Measurements from ENCODE around the gene RECK. TPM values are rescaled to one million over a fixed set of nuclear protein-coding genes. Genes with fewer than 3 reads are reported as not detected.

RECK gene
- total and polyA plus RNA-seq, 5 experiments from 2014 or later: 9.8 to 14.8 (median 13.2) TPM

DNA sequence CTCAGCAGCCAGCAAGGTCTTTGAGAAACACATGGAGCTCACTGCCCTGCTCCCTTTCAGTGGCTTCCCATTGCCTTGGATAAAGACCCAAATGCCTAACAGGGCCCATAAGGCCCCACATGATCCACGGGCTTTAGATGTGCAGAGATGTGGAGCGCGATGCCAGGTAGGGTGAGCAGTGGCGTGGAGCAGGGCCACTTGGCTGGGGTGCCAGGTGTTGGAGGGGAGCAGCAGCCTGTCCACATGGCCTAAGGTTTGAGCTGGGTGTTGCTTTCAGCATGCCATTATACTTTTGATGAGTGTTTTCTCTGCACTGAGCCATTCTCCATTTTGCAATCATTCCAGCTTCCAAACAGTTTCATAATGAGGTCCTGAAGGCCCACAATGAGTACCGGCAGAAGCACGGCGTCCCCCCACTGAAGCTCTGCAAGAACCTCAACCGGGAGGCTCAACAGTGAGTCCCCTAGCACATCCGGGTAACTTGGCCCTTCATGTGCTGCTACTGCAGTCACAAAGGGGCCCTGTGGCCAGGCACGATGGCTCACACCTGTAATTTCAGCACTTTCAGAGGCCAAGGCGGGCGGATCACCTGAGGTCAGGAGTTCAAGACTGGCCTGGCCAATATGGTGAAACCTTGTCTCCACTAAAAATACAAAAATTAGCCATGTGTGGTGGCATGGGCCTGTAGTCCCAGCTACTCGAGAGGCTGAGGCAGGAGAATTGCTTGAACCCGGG, 110.9 kb downstream of the RECK start:
- Mint-ChIP-seq H3K4me1 (peaks cover 54 to 95% (median 90%) of the 10 kb centered on the region in 4 donors), H3K4me3 (peak overlapping the region in 8 of 10 donors; percentile 12 to 73 (median 33)), H3K36me3 (peaks cover 11 to 23% (median 14%) of the 10 kb centered on the region in 3 donors), H3K27ac (peak overlapping the region; percentile 58 to 90 (median 80)), H3K9me3 (peaks cover 0 to 19% (median 12%) of the 10 kb centered on the region in 9 donors), H3K27me3 (no peaks in the 10 kb centered on the region)
- DNase-seq (no peak), ATAC-seq (no peak)
- POLR2A ChIA-PET: interaction anchor here (0.6 to 3.8 kb wide), 4 partner anchors 10 to 186 kb away, joined by 3 to 19 read pairs (median 4); partner anchors contain the start of genes CLTA and GLIPR2

DNA sequence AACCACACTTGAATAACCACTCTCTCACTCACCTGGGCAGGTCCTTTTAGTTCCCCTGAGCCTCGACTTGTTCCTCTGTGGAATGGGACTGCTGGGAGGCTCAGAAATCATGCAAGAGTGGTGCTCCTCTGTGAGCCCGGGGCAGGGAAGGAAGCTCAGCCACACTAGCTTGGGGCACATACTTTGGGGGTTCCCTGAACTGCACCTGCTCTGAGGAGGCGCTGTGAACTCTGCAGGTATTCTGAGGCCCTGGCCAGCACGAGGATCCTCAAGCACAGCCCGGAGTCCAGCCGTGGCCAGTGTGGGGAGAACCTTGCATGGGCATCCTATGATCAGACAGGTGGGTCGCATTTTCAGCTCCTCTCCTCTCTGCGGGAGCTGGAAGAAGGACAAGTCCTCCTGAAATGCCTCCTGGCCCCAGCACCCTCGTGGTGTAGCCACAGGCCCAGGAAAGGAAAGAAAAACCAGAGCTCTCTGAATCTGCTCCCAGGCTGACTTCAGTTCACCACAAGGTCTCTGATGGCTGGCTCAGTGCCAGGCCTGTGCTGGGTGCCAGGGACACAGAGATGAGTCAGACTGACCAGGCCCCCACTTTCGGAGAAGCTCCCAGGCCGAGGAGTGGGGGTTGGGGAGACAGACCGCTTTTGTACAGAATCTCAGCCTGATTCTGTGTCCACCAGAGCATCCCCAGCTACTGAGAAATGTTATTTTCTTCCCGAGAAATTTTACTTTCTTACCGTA, 111.8 kb downstream of the RECK start:
- ATAC-seq (peak in 1 of 2 donors; percentile 16), DNase-seq (peak; percentile 37 to 78 (median 45))
- H3K4me3 Mint-ChIP-seq: peak overlapping the region in 7 of 10 donors; percentile 10 to 50 (median 26)
- peaks cover 11 to 23% (median 14%) of the 10 kb centered on the region in 3 donors for H3K36me3 Mint-ChIP-seq
- POLR2A ChIA-PET: interaction anchor here (1.0 to 3.8 kb wide), 4 partner anchors 9 to 42 kb away, joined by 3 to 19 read pairs (median 5); partner anchors contain the start of genes CLTA and GLIPR2
- H3K9me3 Mint-ChIP-seq: peaks cover 0 to 19% (median 12%) of the 10 kb centered on the region in 9 donors
- H3K27ac Mint-ChIP-seq: peak overlapping the region; percentile 41 to 88 (median 80)
- H3K4me1 Mint-ChIP-seq: peaks cover 51 to 95% (median 87%) of the 10 kb centered on the region in 4 donors
- no peaks in the 10 kb centered on the region for H3K27me3 Mint-ChIP-seq

DNA sequence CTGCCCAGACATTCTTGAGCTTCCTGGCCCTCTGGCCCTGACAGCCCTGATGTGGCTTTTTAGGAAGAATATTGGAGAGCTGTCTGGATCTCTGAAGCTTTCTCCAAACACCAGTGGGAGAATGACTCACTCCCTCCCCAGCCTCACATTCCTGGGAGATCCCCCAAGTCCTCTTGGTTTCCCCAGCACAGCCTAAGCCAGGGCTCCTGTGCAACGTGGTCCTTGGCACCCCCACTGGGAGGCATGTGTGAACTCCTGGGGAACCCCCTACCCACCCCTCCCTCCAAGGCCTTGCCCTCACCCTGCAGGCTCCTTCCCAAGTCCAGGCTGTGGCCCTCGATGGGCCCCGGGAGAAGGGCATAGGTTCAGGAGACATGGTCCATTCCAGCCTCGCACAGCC, 112.5 kb downstream of the RECK start:
- Mint-ChIP-seq H3K27me3 (no peaks in the 10 kb centered on the region), H3K36me3 (peaks cover 12 to 21% (median 14%) of the 10 kb centered on the region in 3 donors), H3K27ac (peak overlapping the region in 8 of 10 donors; percentile 52 to 98 (median 79)), H3K4me1 (peaks cover 46 to 94% (median 85%) of the 10 kb centered on the region in 4 donors), H3K9me3 (peaks cover 0 to 19% (median 12%) of the 10 kb centered on the region in 9 donors), H3K4me3 (peak overlapping the region in 1 of 10 donors; percentile 22)
- ATAC-seq: no peak
- DNase-seq: no peak
- POLR2A ChIA-PET: interaction anchor here (1.5 to 3.8 kb wide), 4 partner anchors 10 to 41 kb away, joined by 4 to 19 read pairs (median 12); partner anchors contain the start of genes CLTA and GLIPR2

DNA sequence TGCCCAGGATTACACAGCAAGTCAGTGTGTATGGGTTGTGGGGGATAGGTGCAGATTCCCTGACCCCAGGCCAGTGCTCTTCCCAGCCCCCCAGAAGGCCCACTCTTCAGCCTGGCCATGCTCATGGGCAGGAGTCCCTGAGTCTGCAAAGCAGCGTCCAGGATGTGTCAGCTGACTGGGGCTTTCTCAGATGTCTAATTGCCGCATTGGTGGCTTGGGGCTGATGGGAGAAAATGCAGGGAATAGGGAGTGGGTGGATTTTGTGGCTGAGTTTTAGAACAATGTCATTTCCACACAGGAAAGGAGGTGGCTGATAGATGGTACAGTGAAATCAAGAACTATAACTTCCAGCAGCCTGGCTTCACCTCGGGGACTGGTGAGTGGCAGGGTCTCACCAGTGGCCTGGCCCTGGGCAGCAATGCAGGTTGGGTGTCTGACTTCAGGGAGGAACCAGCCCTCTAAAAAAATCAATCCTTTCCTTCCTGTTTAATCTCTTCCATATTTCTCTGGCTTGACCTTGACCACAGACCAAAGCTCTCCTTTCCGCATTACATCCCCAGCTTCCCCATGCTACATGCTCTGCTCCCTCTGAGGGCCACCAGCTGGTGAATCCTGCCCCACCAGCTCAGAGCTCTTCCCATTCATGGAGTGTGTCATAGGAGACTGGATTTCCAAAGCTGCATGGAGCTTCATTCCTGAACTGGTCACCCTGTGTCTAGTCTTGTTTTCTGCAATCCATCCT, 114.0 kb downstream of the RECK start:
- peaks cover 35 to 87% (median 77%) of the 10 kb centered on the region in 4 donors for H3K4me1 Mint-ChIP-seq
- POLR2A ChIA-PET: interaction anchor here (0.7 to 3.5 kb wide), 6 partner anchors 8 to 59 kb away, joined by 3 to 19 read pairs (median 4); partner anchors contain the start of gene GLIPR2
- DNase-seq (no peak), ATAC-seq (no peak)
- peaks cover 0 to 10% (median 7%) of the 10 kb centered on the region in 9 donors for H3K9me3 Mint-ChIP-seq
- H3K4me3 Mint-ChIP-seq: peak overlapping the region; percentile 52 to 91 (median 86)
- peaks cover 8 to 16% (median 13%) of the 10 kb centered on the region in 3 donors for H3K36me3 Mint-ChIP-seq
- H3K27me3 Mint-ChIP-seq: no peaks in the 10 kb centered on the region
- peak overlapping the region; percentile 94 to 99 (median 98) for H3K27ac Mint-ChIP-seq

DNA sequence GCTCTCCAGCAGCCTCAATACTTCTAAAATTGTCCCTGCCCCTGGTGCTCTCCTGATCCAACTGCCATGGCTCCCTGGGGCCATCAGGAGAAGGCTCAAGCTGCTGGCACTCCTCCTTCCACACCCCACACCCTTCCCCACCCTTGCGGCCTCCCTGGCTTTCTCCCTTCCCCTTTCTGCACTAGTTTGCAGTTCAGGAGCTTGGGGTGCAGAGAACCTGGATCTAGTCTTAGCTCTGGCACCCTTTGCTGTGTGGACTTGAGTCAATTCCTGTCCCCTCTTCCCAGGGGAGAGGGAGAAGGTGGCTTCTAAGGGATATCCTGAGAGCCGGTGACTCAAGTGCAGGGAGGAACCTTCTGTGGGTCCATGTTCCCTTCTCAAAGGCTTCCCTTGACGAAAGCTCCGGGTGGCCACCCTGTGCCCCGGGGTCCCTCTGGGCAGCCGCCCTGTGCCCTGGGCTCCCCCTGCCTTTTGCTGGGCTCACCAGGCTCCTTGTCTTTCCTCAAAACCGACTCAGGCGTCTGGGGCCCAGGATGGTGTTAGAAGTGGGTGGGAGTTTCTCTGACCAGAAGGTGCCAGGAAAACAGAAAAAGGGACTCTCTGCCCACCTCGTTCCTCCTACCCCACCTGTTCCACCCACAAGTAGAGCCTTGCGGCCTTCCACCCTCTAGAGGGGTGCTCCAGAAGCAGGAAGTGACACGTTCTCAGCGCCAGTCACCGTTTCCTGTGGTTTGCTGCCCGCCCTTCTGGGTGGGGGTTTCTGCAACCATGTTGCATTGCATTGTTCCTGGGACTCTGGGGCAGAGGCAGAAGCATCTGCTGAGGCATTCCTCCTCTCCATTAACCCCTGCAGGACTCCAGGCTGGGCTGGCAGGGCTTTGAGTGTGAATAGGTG, 114.8 kb downstream of the RECK start:
- peak; percentile 94 to 97 for ATAC-seq
- Mint-ChIP-seq H3K27me3 (no peaks in the 10 kb centered on the region), H3K36me3 (peaks cover 0 to 14% (median 11%) of the 10 kb centered on the region in 3 donors), H3K27ac (peak overlapping the region; percentile 94 to 99 (median 98)), H3K4me3 (peak overlapping the region; percentile 77 to 91 (median 86)), H3K9me3 (peaks cover 0 to 3% (median 0%) of the 10 kb centered on the region in 9 donors), H3K4me1 (peaks cover 32 to 81% (median 70%) of the 10 kb centered on the region in 4 donors)
- peak; percentile 57 to 93 (median 88) for DNase-seq
- POLR2A ChIA-PET: interaction anchor here (0.7 to 3.5 kb wide), 14 partner anchors 9 to 59 kb away, joined by 3 to 19 read pairs (median 4); partner anchors contain the start of gene GLIPR2

DNA sequence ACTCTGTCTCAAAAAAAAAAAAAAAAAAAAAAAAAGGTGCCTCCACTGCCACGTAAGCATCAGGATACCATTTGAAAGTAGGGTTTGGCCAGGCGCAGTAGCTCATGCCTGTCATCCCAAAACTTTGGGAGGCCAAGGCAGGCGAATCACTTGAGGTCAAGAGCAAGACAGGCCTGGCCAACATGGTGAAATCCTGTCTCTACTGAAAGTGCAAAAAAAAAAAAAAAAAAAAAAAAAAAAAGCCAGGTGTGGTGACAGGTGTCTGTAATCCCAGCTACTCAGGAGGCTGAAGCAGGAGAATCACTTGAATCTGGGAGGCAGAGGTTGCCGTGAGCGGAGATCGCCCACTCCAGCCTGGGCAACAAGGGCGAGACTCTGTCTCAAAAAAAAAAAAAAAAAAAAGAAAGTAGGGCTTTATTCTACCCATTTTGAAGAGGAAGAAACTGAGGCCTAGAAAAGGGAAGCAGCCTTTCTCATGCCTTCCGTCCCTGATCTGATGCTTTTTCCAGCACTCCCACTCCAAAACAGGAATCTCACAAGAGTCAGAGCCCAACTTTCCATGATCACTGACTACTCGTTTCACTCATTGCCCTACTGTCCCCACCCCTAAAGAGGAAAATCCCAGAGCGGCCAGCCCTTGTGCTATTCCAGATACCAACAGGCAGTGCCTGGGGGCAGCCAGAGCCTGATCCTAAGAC, 116.2 kb downstream of the RECK start:
- H3K27ac Mint-ChIP-seq: peak overlapping the region; percentile 72 to 98 (median 91)
- DNase-seq (no peak), ATAC-seq (no peak)
- peaks cover 0 to 17% (median 7%) of the 10 kb centered on the region in 3 donors for H3K36me3 Mint-ChIP-seq
- H3K4me1 Mint-ChIP-seq: peaks cover 27 to 70% (median 59%) of the 10 kb centered on the region in 4 donors
- POLR2A ChIA-PET: interaction anchor here (0.5 to 3.5 kb wide), 18 partner anchors 8 to 1770 kb away, joined by 3 to 19 read pairs (median 4); partner anchors contain the start of genes CLTA and GLIPR2
- no peaks in the 10 kb centered on the region for H3K9me3 Mint-ChIP-seq
- H3K27me3 Mint-ChIP-seq: no peaks in the 10 kb centered on the region
- peak overlapping the region; percentile 2 to 61 (median 45) for H3K4me3 Mint-ChIP-seq

DNA sequence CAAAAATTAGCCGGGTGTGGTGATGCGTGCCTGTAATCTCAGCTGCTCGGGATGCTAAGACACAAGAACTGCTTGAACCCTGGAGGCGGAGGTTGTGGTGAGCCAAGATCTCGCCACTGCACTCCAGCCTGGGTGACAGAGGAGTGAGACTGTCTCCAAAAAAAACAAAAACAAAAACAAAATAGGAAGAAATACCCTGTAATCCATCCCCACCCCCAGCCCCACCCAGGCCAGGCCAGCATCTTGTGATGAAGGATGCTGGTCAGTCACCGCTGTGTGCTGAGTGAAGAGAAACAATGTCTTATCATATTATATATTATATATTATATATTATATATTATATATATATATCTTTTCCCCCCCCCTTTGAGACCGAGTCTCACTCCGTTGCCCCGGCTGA, 117.0 kb downstream of the RECK start:
- no peak for DNase-seq
- peaks cover 0 to 21% (median 13%) of the 10 kb centered on the region in 3 donors for H3K36me3 Mint-ChIP-seq
- peak overlapping the region; percentile 77 to 98 (median 90) for H3K27ac Mint-ChIP-seq

DNA sequence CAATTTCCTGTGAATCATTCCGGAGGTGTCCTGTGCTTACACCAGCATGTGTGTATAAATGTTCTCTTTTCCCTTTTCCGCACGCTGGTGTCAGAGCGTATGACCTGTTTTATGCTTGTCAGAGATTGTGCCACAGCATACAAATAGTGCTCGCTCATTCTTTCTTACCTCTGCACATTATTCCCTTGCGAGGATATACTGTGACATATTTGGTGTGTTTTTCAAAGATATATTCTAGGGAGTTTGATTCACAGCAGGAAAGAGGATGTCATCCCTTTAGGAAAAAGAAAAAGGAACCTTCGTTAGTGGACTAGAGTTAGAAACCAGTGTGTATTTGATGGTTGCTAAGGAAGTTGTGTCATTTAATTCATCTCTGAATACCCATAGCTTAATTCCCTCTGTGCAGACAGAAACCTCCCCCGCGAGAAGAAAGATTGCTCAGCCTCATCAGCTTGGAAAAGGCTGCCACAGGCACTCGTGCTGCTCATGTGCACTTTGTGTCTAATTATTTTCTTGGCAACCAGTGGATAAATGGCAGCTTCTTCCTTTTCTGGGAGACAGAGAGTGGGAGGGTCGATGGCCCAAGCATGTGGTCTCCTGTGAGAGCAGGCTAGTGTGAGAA, 117.7 kb downstream of the RECK start:
- peak overlapping the region; percentile 71 to 96 (median 86) for H3K27ac Mint-ChIP-seq
- no peaks in the 10 kb centered on the region for H3K27me3 Mint-ChIP-seq
- no peak for ATAC-seq
- peak in 1 of 10 donors; percentile 14 for DNase-seq
- peak overlapping the region in 7 of 10 donors; percentile 9 to 76 (median 37) for H3K4me3 Mint-ChIP-seq
- POLR2A ChIA-PET: interaction anchor here (0.6 to 1.3 kb wide), 6 partner anchors 10 to 63 kb away, joined by 3 to 5 read pairs (median 3); partner anchors contain the start of gene GLIPR2
- H3K36me3 Mint-ChIP-seq: peaks cover 0 to 21% (median 13%) of the 10 kb centered on the region in 3 donors
- H3K9me3 Mint-ChIP-seq: no peaks in the 10 kb centered on the region
- peaks cover 31 to 67% (median 49%) of the 10 kb centered on the region in 4 donors for H3K4me1 Mint-ChIP-seq

More for the DNA sequence above, 117.0 kb downstream of the RECK start:
- no peak for ATAC-seq
- POLR2A ChIA-PET: no interaction called here
- Mint-ChIP-seq H3K9me3 (no peaks in the 10 kb centered on the region), H3K27me3 (no peaks in the 10 kb centered on the region), H3K4me3 (peak overlapping the region in 6 of 10 donors; percentile 37 to 76 (median 58)), H3K4me1 (peaks cover 30 to 68% (median 52%) of the 10 kb centered on the region in 4 donors)

DNA sequence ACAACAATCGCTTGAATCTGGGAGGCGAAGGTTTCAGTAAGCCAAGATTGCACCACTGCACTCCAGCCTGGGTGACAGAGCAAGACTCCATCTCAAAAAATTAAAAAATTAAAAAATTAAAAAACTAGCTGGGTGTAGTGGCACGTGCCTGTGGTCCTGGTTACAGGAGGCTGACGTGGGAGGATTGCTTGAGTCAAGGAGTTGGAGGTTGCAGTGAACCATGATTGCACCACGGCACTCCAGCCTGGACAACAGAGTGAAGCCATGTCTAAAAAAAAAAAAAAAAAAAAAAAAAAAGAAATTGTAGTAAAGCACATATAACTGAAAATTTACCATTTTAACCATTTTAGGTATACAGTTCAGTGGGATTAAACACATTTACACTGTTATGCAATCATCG, 119.4 kb downstream of the RECK start:
- no peaks in the 10 kb centered on the region for H3K9me3 Mint-ChIP-seq
- DNase-seq (no peak), ATAC-seq (no peak)
- POLR2A ChIA-PET: interaction anchor here (0.7 to 1.2 kb wide), 2 partner anchors 12 to 1775 kb away, joined by 4 read pairs; no protein-coding TSS in a partner anchor
- peaks cover 0 to 26% (median 16%) of the 10 kb centered on the region in 3 donors for H3K36me3 Mint-ChIP-seq
- H3K27ac Mint-ChIP-seq: peak overlapping the region in 1 of 10 donors; percentile 62
- no peak overlapping the region for H3K4me3 Mint-ChIP-seq
- peaks cover 25 to 50% (median 35%) of the 10 kb centered on the region in 4 donors for H3K4me1 Mint-ChIP-seq
- no peaks in the 10 kb centered on the region for H3K27me3 Mint-ChIP-seq

DNA sequence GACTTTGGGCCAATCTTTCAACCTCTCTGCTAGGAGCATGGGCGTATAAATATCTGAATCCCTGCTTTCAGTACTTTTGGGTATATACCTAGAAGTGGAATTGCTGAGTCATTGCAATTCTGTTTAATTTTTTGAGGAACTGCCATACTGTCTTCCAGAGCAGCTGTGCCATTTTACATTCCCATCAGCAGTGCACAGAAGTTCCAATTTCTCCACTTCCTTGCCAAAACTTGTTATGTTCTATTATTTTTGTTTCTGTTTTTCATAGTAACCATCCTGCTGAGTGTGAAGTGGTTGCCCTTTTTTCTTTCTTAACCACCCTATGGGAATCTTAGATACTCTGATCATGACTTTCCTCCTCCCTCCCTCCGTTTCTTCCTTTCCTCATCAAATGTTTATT, 121.4 kb downstream of the RECK start:
- Mint-ChIP-seq H3K4me1 (peaks cover 20 to 32% (median 24%) of the 10 kb centered on the region in 4 donors), H3K27me3 (no peaks in the 10 kb centered on the region), H3K36me3 (peaks cover 0 to 33% (median 17%) of the 10 kb centered on the region in 3 donors), H3K4me3 (no peak overlapping the region), H3K27ac (peak overlapping the region in 3 of 10 donors; percentile 13 to 71 (median 16)), H3K9me3 (no peaks in the 10 kb centered on the region)
- no peak for DNase-seq
- ATAC-seq: no peak
- POLR2A ChIA-PET: no interaction called here
